ENCODE results near the gene NR2C1.
"Not testable (repeated sequence)": the region's sequence is repeated elsewhere in the genome, so short reads cannot be mapped to it uniquely, and the experiment has no call there.

NR2C1 gene

DNA sequence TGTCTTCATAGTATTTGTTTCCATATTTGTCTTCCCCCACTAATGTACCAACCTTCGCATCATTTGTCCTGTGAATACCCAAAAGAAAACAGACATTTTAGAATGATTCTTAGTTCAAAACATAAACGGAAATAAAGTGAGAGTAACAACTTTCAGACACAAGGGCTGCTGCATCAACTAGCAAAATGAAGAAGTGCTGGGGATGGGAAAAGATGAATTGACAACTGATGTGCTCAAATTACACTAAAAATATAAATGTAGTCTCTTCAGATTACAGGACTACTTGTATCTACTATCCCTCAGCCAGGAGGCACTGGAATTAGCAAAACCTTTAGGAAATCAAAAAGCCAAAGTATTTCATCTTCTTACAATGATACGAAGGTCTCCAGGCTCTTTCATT is 70.7 kb downstream of the NR2C1 start:
- DNase-seq (ENCODE audit: low read depth in 2 of 2): no peak

DNA sequence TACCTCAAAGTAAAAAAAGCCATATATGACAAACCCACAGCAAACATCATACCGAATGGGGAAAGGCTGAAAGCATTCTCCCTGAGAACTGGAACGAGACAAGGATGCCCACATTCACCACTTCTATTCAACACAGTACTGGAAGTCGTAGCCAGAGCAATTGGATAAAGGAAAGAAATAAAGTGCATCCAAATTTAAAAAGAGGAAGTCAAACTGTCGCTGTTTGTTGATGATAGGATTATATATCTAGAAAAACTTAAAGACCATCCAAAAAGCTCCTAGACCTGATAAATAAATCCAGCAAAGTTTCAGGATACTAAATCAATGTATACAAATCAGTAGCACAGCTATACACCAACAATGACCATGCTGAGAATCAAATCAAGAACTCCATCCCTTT is 75.1 kb downstream of the NR2C1 start:
- no peak for DNase-seq (ENCODE audit: low read depth in 2 of 2)

DNA sequence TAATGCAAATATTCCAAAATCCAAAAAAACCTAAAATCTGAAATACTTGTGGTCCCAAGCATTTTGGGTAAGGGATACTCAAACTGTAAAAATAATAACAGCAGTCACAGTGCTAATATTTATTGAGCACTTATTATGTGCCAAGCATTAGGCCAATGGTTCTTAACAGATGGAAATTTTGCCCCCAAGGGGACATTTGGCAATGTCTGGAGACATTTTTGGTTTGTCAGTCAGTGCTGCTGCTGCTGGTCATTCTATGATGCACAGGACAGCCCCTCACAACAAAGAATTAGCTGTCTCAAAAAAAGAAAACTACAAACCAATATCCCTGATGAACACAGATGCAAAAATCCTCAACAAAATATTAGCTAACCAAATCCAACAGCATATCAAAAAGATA is 75.7 kb downstream of the NR2C1 start:
- DNase-seq (ENCODE audit: low read depth in 2 of 2): no peak

DNA sequence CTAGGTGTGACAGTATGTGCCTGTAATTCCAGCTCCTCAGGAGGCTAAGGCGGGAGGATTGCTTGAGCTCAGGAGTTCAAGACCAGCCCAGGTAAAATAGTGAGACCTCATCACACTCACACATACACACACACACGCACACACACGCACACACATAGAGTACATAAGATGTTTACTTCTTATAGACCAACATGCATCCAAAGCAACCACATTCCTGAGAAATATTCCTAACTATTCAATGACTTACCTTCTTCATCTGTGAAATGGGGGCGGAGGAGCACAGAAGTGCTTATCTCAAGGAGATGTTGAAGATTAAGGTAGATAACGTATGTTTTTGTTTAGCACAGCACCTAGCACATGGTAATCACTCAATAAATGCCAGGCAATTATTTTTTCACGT is 76.4 kb downstream of the NR2C1 start:
- no peak for DNase-seq (ENCODE audit: low read depth in 2 of 2)

DNA sequence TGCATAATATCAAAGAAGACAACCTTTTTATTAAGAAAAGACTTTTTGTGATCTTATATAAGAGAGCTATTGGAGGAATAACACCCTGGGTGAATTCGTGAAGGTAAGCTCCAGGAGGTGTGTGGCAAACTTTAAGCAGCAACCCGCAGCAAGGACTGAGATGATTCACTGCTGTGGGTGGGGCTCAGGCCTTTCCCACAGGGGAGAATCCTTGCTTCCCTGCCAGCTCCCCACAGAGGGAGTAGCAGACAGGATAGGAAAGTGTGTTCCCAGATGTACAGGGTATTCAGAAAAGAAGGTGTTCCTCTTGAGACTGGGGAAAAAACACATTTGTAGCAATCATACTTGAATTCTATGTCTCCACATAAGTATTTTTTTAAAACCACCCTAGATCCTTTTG is 79.1 kb downstream of the NR2C1 start:
- no peak for DNase-seq (ENCODE audit: low read depth in 2 of 2)

DNA sequence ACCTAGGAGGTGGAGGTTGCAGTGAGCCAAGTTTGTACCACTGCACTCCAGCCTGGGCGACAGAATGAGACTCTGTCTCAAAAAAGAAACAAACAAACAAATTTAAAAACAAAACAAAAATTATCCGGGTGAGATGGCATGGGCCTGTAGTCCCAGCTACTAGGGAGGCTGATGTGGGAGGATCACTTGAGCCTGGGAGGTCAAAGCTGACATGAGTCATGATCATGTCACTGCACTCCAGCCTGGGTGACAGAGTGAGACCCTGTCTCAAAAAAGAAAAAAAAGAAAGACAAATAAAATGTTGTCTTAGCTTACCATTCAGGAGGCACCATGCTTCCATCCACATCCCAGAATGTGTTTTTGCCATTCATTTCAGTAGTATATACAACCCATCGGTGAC is 79.6 kb downstream of the NR2C1 start:
- not testable (repeated sequence) for DNase-seq (ENCODE audit: low read depth in 2 of 2)

DNA sequence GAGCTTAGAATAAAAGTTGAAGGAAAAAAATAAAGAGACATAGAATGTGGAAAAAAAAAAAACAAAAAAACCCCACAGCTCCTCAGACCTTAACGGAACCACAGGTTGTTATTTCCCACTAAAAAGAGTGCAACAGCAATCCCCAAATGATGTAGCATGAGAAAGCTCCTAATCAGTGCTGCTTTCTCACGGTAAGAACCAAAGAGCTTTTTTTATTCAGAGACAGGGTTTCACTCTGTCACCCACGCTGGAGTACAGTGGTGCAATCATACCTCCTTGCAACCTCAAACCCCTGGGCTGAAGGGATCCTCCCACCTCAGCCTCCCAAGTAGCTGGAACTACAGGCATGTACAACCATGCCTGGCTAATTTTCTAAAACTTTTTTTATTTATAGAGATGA is 83.2 kb downstream of the NR2C1 start:
- DNase-seq (ENCODE audit: low read depth in 2 of 2): no peak

DNA sequence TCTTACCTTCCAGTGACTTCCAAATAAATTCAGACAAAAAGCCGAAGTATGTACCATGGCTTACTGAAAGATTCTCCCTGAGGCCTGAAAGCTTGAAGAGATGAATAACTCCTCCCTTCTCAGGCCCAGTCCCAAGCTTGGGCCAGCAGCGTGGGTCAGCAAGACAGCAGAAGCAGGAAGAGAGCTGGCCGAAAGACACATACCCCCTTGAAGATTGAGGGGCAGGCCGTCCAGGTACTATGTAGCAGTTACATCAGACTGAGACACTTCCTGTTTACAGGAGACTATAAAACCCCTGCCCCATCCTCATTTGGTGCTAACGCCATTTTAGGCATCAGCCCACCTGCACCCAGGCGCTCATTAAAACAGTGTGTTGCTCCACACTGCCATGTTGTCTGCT is 84.9 kb downstream of the NR2C1 start:
- DNase-seq (ENCODE audit: low read depth in 2 of 2): no peak

DNA sequence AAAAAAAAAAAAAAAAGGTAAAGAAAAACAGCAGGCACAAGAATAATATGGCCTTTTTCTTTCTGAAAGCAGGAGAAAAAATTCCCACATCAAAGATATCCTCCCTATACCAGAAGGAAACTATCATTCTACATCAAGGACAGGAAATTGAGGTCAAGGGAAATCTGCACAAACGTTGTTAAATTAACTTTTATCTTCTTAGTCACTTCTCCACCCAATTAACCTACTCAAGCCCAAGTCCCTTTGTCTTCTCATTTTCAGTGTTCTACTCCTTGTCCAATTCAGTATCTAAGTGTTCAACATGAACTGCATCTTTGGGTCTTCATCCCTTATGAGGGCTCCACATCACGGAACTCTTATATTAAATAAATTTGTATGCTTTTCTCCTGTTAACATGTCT is 85.6 kb downstream of the NR2C1 start:
- no peak for DNase-seq (ENCODE audit: low read depth in 2 of 2)

DNA sequence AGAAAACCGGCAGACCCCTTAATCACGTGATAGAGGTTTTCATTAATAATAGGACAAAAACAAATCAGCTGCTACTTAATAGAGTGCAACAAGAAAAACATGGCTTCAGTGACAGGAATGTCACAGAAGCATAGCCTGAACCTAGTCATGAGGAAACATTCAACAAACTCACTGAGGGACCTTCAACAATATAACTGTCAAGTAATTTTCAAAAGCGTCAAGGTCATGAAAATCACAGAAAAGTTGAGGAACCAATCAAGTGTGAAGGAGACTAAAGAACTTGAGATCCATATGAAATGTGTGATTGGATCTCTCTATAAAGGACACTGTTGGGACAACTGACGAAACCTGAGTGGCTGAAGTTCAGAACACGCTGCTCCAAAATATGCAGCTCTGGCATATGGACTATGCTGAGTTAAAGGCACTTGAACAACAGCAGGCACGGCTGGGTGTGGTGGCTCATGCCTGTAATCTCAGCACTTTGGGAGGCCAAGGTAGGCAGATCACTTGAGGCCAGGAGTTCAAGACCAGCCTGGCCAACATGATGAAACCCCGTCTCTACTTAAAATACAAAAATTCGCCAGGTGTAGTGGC is 86.2 kb downstream of the NR2C1 start:
- DNase-seq (ENCODE audit: low read depth in 2 of 2): no peak

DNA sequence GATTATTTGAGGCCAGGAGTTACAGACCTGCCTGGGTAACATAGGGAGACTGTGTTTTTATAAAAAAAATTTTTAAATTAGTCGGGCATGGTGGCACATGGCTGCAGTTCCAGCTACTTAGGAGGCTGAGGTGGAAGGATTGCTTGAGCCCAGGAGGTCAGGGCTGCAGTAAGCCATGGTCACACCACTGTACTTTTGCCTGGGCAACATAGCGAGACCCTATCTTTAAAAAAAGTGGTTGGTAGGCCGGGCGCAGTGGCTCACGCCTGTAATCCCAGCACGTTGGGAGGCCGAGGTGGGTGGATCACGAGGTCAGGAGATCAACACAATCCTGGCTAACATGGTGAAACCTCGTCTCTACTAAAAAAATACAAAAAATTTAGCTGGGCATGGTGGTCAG is 88.3 kb downstream of the NR2C1 start:
- DNase-seq (ENCODE audit: low read depth in 2 of 2): not testable (repeated sequence)

DNA sequence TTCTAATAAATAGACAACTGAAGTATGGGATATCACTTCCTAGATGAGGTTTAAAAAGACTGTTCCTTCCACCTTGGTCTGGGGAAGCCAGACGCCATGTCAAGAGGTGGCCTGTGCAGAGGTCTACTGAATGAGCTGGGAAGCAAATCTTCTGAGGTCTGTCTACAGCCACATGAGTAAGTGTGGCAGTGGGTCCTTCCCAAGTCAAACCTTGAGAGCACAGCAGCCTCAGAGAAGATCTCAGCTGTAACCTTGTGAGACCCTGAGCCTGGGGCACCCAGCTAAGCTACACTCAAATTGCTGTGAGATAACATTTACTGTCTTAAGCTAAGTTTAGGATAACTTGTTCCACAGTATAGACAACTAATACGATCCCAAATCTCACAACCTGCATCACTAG is 90.1 kb downstream of the NR2C1 start:
- DNase-seq (ENCODE audit: low read depth in 2 of 2): no peak

DNA sequence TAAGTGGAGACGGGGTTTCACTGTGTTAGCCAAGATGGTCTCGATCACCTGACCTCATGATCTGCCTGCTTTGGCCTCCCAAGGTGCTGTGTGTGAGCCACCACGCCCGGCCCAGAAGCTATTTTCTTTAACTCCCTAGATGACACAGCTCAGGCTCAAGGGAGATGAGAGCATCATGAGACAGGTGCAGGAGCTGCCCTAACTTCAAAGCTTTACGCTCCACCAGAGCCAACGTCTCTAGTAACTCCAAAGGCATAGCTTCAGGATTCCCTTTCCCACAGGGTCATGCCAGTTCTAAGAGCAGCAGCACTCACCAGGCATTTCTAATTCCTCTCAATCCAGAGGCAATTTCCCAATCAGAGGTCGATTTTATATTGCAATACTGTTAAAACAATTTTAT is 91.0 kb downstream of the NR2C1 start:
- DNase-seq (ENCODE audit: low read depth in 2 of 2): no peak

DNA sequence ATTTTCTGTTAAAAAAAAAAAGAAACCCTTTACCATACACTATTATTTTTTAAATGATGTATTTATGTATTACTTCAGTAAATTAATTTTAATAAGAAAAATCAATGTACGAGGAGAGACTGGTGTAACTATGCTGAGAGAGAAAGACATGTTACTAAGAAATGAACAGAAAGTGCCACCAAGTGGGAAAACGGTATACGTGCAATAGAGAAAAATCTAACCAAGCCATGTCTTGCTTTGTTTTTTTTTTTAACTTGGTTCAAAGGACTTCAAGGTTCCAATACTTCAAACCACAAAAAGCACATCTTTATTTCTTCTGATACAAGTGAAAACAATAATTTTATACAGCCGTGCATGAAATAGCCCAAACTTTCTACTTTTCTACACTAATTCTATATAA is 92.8 kb downstream of the NR2C1 start:
- DNase-seq (ENCODE audit: low read depth in 2 of 2): no peak

DNA sequence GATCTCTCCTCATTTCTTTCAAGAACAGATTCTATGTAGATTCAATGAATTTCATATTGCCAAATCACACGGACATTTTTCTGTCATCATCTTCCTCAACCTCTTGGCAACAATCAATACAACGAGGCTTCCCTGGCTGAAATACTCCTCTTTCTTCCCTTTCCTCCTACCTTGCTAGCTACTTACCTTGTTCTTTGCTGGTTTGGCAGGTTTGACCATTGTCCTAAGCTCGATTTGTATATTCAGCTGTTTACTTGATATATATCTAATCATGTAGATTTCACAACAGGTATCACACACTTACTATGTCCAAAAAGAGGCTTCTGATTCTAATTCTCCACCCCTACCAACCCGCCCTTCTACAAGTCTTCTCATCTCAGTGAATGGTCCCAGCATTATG is 93.5 kb downstream of the NR2C1 start:
- no peak for DNase-seq (ENCODE audit: low read depth in 2 of 2)

DNA sequence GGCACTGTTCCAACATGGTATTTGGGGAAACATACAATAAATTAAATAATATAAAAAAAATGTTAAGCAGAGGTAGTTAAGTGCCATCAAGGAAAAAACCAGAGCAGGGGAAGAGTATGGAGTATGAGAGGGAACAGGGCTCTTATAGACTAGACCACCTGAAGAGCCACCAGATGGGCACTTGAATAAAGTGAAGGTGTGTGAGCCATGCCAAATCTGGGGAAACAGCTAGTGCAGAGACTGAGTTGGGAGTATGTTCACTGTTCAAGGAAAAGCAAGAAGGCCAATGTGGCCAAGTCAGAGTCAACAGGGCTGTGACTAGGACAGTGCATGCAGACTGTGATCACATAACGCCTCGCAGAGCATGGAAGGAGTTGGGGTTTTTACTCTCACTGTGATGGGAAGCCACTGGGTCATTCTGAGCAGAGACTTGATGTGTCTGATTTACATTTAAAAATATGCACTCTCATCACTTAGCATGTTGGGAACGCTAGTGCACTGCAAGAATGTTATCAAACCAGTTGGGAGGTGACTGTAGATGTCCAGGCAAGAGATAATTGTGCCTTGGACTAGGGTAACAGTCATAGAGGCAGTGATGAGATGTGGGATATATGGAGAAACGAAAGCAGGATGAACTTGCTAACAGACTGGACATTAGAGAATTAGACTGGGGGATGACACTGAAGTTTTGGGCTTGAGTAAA is 95.5 kb downstream of the NR2C1 start:
- DNase-seq (ENCODE audit: low read depth in 2 of 2): no peak

DNA sequence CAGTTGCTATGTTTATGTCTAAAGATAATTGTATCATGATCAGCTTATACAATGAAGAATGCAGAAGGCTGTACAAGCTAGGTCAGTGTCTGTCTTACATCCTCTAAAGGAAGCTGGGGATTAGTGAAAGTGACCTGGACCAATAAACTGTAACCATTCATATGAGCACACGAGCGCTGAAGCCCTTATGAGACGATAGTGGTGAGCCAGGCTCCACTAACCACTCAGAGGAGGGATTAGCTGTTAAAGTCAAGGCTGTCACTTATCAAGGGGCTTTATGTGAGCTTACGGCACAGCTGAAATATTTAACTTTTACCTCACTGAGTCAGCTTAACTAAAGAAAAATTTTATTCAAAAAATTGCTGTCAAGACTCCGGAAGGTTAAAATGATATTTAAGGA is 100.2 kb downstream of the NR2C1 start:
- no peak for DNase-seq (ENCODE audit: low read depth in 2 of 2)

DNA sequence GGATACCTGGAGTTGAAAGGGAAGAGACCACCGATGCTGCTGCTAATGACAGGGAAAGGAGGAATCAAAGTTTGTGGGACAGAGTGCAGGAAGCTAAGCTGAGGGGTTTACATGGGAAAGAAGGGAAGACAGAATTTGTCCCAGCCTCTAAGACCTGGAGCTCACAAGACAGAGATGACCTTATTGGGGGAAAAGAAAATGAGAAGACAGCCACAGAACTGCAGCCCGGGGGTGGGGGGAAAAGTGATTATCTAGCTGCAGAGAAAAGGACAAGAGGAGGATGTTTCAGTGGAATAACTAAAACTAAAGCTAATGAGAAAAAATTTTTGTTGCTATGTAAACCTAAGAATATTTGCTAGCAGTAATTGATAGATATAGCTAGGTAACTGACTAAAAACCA is 100.6 kb downstream of the NR2C1 start:
- DNase-seq (ENCODE audit: low read depth in 2 of 2): no peak

DNA sequence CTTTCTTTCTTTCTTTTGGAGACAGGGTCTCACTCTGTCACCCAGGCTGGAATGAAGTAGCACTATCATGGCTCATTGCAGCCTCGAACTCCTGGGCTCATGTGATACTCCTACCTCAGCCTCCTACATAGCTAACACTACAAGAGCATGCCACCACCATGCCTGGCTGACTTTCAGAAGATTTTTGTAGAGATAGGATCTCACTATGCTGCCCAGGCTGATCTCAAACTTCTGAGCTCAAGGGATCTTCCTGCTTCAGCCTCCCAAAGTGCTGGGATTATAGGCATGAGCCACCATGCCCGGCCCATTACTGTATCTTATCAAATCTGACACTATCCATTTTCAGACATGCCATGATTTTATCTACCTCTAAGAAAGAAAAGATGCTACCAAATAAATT is 101.5 kb downstream of the NR2C1 start:
- DNase-seq (ENCODE audit: low read depth in 2 of 2): no peak

DNA sequence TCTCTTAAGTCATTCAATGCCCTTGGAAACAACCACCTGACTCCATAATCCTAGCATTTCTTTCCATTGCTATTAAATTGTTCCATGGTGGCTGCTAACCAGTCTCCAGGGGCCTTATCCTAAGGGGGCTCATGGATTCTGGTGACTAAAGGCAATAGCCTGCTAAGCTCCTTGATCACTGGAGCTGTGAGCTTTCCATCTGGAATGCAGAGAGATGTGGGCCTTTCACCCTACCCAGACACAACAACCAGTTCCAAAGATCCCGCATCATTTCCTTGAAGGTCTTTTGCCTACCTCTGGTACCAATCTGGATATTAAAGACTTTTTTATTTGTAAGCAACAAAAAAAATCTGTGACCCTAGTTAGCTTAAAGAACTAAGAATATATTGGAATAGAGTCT is 102.9 kb downstream of the NR2C1 start:
- no peak for DNase-seq (ENCODE audit: low read depth in 2 of 2)
